Spleen (tissue), 7 donors: ENCODE data around the gene RBSN.

ENCODE experiments used
- CTCF ChIP-seq, 11 experiments: fragments of 200-600 bp in 7 of 11; fragments of 450-650 bp in 4 of 11; sonication (generic) in 4 of 11; IDR thresholded peaks in 8 of 11; conservative IDR thresholded peaks in 3 of 11; 1 replicate in 7 of 11; 2 replicates in 4 of 11; pipeline versions ENCODE4 v1.4.0 to v1.8.0; 2016 to 2021; ENCODE audit warnings: antibody characterized with exemption in 11 of 11, inconsistent platforms in 4 of 11, mild to moderate bottlenecking in 1 of 11
- POLR2A ChIP-seq, 3 donors: fragments of 450-650 bp; IDR thresholded peaks; one replicate each; pipeline ENCODE4 v1.5.1; 2017; ENCODE audit warnings: antibody characterized with exemption in 3 of 3, mild to moderate bottlenecking in 1 of 3
- donor health status: DM: no; HTN: no; CAD: no; lungs with moderate emphysema.
- donor health status: DM: no; HTN: no; CAD: no.
- donor health status: DM: no; HTN: no; CAD: no.

DNA sequence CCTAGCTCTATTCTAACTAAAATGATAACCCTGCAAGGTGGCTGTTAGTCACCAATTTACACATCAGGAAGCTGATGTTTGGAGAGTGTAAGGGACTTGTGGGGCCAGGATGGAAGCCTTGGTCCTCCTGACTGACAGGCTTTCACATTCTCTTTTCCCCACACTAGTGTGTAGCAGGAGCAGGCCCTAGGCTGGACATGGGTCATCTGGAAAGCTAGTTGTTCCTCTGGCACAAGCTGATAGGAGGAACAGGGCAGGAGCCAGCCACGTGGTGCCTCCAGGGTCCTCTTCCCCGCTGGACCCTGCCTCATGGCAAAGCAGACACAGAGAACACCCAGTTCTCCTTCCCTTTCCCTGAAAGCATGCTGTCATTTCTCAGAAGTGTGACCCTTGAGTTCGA, 18.1 kb upstream of the RBSN start:
- TF ChIP-seq CTCF (IDR thresholded peaks at IDR 0.05 in 8 of 11, conservative IDR thresholded peaks at IDR 0.05 in 3 of 11) (no peak), POLR2A (IDR thresholded peaks at IDR 0.05) (no peak)
